IPS-15b (cell line): Measurements from ENCODE around the gene TMEM218.

ENCODE experiments used
- H3K27me3 ChIP-seq: one replicate; pipeline ENCODE4 v1.6.1; 2013; ENCODE audit warnings: low read length; ENCODE audit not compliant: control insufficient read depth, insufficient read depth
- H3K36me3 ChIP-seq: one replicate; pipeline ENCODE4 v1.6.1; 2013; ENCODE audit warnings: low read length; ENCODE audit not compliant: control insufficient read depth, insufficient read depth
- H3K4me1 ChIP-seq: one replicate; pipeline ENCODE4 v1.6.1; 2013; ENCODE audit warnings: mild to moderate bottlenecking, low read length; ENCODE audit not compliant: control insufficient read depth, insufficient read depth
- H3K4me3 ChIP-seq: one replicate; pipeline ENCODE4 v1.5.1; 2013; ENCODE audit warnings: low read depth, low read length
- H3K9ac ChIP-seq: one replicate; pipeline ENCODE4 v1.6.1; 2013; ENCODE audit warnings: low read depth, mild to moderate bottlenecking, low read length
- H3K9me3 ChIP-seq: one replicate; pipeline ENCODE4 v1.6.1; 2013; ENCODE audit warnings: mild to moderate bottlenecking, low read length; ENCODE audit not compliant: control insufficient read depth, insufficient read depth

The TMEM218 gene

DNA sequence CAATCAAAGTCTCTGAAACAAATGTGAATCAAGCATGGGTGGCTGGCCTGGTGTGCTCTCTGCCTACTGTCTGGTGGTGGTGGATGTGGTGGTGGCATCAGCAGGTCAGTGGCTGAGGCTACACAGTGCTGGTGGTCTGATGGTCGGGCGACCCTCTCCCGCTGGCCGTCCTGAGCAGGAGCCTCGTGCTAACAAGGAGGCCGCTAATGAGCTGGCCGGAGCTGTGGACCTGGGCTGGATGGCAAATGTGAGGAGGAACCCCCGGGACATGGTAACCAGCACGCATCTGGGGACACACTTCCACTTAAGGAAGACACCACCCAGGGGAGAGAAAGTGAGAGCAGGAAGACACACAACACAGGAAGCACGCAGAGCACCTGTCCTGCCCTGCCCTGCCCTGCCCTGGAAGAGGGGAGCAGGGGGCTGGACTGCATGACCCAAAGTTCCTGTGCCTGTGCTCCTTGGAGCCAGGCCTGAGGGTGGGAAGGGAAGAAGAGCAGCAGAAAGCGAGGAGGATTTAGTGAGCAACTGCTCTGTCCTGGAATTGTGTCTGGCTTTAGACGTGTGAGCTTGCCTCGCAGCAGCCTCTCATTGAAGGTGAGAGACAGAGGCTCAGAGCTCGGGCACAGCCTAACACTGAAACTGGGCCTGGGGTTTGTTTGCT lies 24.7 kb downstream of the TMEM218 start:
- H3K4me1 ChIP-seq: peaks cover 5% of the 10 kb centered on the region
- no peaks in the 10 kb centered on the region for H3K27me3 ChIP-seq
- H3K4me3 ChIP-seq: no peak overlapping the region
- H3K9ac ChIP-seq: no peak overlapping the region
- no peaks in the 10 kb centered on the region for H3K9me3 ChIP-seq
- no peaks in the 10 kb centered on the region for H3K36me3 ChIP-seq

DNA sequence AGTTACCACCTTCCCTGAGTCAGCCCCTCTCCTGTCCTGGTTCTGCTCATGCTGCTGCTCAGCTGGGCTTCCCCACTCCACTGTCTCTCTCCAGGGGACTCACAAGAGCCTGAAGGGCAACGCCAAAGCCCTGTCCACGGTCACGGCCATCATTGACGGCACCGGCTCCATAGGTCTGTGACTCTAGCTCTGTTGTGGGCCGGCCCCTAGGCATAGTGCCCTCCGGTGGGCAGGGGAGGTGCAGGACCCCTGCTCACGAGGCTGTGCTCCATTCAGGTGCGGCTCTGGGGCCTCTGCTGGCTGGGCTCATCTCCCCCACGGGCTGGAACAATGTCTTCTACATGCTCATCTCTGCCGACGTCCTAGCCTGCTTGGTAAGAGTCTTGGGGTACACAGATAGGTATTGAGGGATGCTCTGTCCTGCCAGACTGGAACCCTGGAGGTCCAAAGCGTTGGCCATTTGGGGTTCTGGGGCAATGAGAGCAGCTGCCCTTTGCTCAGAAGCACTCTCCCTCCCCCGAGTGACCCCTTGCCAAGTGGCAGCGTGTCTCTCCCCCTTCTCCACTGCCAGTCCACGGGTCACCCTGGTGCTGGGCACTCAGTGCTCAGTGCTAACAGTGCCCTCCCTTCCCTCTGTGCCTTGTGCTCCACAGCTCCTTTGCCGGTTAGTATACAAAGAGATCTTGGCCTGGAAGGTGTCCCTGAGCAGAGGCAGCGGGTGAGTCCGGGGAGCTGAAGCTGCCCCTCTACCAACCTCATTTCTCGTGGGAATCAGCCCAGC lies 25.9 kb downstream of the TMEM218 start:
- H3K36me3 ChIP-seq: no peaks in the 10 kb centered on the region
- no peaks in the 10 kb centered on the region for H3K4me1 ChIP-seq
- H3K9me3 ChIP-seq: no peaks in the 10 kb centered on the region
- no peak overlapping the region for H3K9ac ChIP-seq
- no peaks in the 10 kb centered on the region for H3K27me3 ChIP-seq
- H3K4me3 ChIP-seq: no peak overlapping the region

DNA sequence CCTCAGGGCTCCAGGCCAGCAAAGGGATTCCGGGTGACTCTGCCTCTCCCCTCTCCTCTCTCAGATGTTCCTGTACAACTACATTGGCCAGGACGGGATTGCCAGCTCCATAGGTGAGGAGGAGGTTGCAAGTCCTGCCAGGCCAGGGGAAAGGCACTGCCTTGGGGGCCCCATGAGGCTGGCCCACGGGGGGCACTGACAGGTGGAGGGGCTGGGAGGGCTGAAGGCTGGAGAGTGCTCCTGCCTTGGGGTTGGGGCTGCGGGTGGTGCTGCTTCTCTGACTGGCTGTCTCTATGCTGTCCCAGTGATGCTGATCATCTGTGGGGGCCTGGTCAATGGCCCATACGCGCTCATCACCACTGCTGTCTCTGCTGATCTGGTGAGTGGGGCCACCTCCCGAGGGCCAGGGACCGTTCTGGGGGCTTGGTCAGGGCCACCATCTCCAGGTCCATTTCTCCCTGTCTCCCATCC lies 26.6 kb downstream of the TMEM218 start:
- no peaks in the 10 kb centered on the region for H3K27me3 ChIP-seq
- no peaks in the 10 kb centered on the region for H3K9me3 ChIP-seq
- no peaks in the 10 kb centered on the region for H3K4me1 ChIP-seq
- H3K36me3 ChIP-seq: no peaks in the 10 kb centered on the region
- H3K4me3 ChIP-seq: no peak overlapping the region
- H3K9ac ChIP-seq: no peak overlapping the region

DNA sequence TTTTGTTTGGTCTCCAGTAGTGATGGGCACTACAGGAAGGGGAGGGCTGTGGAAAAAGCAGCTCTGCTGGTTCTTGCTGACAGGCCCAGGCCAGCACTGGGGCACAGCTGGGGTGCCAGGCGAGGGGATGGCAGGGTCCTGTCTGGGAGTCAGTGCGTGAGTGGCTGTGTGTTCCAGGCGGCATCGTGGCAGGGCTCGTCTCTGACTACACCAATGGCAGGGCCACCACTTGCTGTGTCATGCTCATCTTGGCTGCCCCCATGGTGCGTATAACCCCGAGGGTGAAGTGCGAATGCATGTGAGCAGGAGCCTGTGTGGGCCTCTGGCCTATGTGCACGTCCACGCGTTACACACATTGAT lies 27.4 kb downstream of the TMEM218 start:
- H3K36me3 ChIP-seq: no peaks in the 10 kb centered on the region
- no peak overlapping the region for H3K4me3 ChIP-seq
- no peaks in the 10 kb centered on the region for H3K4me1 ChIP-seq
- no peak overlapping the region for H3K9ac ChIP-seq
- H3K27me3 ChIP-seq: no peaks in the 10 kb centered on the region
- H3K9me3 ChIP-seq: no peaks in the 10 kb centered on the region

DNA sequence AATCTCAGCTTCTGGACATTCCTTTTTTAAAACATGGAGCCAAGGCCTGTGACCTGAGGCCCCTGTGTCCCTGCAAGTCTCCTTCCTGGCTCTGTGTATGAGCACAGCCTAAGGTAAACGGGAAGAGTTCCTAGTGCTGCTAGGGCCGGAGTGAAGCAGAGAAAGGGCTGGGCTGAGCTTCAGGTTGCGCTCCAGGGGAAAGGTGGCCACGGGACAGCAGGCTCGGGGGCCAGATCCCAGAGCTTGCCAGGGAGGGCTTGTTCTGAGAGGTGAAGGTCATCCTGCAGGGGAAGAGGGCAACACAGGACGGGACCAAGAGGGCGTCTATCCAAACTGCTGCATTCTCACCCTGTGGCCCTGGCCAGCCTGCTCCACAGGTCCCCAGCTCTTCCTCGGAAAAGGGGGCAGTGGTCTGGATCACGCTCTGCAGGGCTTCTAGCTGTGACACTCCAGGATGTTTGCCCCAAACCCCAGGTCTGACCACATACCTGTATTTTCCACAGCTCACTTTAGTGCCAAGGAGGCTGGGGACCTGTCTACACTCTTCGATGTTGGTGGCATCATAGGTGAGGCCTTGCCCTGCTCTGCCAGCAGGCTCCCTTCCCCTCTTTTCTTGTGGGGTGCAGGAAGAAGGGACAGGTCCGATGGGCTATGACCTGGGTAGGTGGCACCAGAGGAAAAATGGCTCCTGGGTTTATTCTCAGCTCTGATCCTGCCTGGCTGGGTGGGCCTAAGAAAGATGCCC lies 27.9 kb downstream of the TMEM218 start:
- no peak overlapping the region for H3K9ac ChIP-seq
- no peaks in the 10 kb centered on the region for H3K9me3 ChIP-seq
- H3K4me3 ChIP-seq: no peak overlapping the region
- no peaks in the 10 kb centered on the region for H3K36me3 ChIP-seq
- H3K4me1 ChIP-seq: no peaks in the 10 kb centered on the region
- H3K27me3 ChIP-seq: no peaks in the 10 kb centered on the region

DNA sequence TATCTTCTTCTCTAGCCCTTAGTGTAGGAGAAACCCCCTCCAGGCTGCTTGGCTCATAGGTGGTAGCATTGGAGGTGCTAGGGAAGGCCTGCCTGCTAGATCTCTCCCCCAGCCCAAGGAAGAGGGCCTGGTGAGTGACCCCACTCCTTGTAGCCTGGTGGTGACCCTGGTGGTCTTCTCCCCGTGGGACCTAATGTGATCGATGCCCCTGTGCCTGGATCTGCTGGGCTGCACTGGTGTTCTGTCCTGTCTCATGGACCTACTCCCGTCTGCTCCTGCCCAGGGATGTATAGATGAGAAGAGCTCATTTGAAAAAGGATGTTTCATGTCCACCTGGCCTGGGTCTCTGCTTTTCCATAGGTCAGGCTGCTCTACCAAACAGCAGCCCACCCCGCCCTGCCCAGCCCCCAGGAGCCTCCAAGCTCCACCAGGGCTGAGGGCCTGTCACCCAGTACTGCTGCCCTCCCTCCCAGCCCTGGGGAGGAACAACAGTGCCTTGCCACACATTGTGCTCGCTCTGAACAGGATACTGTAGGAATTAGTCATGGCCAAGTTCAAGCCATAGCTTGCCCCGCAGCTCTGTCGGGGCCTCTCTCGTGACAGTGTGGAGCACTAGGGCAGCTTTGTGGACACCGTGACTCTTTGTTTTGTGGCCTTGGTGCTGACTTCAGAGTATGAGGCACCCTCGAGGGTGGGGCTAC lies 28.7 kb downstream of the TMEM218 start:
- no peaks in the 10 kb centered on the region for H3K4me1 ChIP-seq
- H3K4me3 ChIP-seq: no peak overlapping the region
- no peaks in the 10 kb centered on the region for H3K36me3 ChIP-seq
- H3K9ac ChIP-seq: no peak overlapping the region
- H3K9me3 ChIP-seq: no peaks in the 10 kb centered on the region
- H3K27me3 ChIP-seq: no peaks in the 10 kb centered on the region

DNA sequence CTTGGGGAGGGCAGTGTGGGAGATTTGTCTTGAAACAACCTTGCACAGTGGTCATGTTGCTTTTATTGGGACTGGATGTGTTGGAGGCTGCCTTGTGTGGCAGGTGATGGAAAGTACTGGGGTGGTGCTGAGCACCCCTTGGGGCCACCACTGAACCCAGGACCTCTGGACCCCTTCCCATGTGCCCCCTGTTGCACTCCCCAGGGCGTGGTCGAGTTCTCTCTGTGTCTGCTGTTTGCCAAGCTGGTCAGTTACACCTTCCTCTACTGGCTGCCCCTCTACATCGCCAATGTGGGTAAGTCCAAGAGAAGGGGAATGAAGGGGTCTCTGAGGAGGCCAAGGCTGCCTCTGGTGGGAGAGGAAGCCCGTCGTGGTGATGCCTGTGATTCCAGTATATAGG lies 29.4 kb downstream of the TMEM218 start:
- H3K9ac ChIP-seq: no peak overlapping the region
- H3K4me1 ChIP-seq: no peaks in the 10 kb centered on the region
- no peaks in the 10 kb centered on the region for H3K27me3 ChIP-seq
- no peaks in the 10 kb centered on the region for H3K9me3 ChIP-seq
- no peak overlapping the region for H3K4me3 ChIP-seq
- H3K36me3 ChIP-seq: no peaks in the 10 kb centered on the region

DNA sequence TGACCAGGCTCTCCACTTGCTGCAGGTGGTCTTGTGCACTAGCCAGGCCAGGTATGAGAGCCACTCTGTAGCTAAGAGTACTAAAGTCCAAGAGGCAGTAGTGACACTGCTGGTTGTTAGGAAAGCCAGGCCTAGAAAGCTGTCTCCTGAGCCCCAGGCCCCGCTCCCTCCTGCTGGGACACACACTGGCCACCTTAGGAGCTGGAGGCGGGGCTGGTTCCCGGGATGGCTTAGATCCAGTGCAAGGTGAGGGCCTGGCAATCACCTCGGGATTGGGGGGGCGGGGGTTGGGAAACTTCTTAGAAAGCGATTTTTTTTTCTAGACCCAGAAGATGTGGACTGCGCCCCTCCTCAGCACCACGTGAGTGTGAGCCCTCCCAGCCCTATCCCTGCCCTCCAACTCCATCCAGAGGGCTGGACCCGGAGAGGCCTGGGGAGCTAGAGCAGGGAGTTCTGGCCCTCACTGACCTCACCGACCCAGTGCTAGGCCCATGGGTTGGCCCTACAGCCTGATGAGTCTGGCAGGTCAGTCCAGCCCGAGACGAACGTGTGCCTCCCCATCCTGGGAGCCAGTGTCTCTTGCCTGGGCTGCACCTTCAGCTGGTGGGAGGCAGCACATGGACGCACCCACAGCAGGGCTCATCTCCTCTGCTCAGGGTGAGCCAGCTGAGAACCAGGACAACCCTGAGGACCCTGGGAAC lies 30.2 kb downstream of the TMEM218 start:
- no peaks in the 10 kb centered on the region for H3K9me3 ChIP-seq
- H3K4me3 ChIP-seq: no peak overlapping the region
- no peaks in the 10 kb centered on the region for H3K4me1 ChIP-seq
- H3K9ac ChIP-seq: no peak overlapping the region
- no peaks in the 10 kb centered on the region for H3K27me3 ChIP-seq
- H3K36me3 ChIP-seq: no peaks in the 10 kb centered on the region

DNA sequence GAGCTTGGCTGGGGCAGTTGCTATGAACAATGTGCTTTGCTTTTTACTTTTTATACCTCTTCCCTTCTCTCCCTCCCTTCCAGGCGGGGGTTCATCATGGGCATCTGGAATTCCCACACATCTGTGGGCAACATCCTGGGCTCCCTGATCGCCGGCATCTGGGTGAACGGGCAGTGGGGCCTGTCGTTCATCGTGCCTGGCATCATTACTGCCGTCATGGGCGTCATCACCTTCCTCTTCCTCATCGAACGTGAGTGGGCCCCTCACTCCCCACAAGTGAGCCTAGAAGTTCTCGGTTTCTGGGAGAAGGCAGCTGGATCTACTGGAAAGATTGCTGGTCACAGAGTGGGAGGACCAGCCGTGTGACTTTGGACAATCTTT lies 30.9 kb downstream of the TMEM218 start:
- no peaks in the 10 kb centered on the region for H3K27me3 ChIP-seq
- H3K4me3 ChIP-seq: no peak overlapping the region
- H3K9ac ChIP-seq: no peak overlapping the region
- H3K4me1 ChIP-seq: no peaks in the 10 kb centered on the region
- no peaks in the 10 kb centered on the region for H3K9me3 ChIP-seq
- H3K36me3 ChIP-seq: no peaks in the 10 kb centered on the region

DNA sequence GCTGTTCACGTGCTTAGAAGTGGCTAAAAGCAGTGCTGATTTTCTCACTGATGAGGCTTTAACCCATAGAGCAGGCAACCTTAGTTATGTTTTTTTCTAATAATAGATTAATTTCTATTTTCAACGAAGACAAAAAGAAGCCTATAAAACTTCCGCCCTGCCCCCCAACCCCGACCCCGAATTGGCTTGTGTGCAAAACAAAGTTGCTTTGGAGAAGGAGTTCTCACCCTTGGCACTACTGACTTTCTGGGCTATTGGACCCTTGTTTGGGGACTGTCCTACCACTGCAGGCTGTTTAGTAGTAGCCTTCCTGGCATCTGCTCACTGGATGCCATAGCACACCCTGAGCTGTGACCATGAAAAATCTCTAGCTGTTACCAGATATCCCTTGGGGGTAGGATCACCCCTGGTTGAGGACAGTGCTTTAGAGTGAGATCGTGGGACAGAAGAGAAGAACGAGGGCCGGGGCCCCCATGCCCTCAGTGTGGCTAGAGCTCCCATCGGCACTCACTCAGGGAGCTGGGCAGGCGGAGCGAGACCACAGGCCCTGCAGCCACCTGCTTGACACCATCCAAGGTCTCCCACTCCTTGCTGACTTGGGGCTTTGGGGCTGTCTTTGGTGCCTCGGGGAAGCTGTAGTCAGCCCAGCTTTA lies 31.4 kb downstream of the TMEM218 start:
- no peaks in the 10 kb centered on the region for H3K36me3 ChIP-seq
- H3K4me1 ChIP-seq: no peaks in the 10 kb centered on the region
- H3K9me3 ChIP-seq: no peaks in the 10 kb centered on the region
- H3K4me3 ChIP-seq: no peak overlapping the region
- no peaks in the 10 kb centered on the region for H3K27me3 ChIP-seq
- H3K9ac ChIP-seq: no peak overlapping the region
